HG02870 (cell line): Measurements from ENCODE around the gene ACHE.
A peak's percentile ranks its signal among the peaks of the same experiment; 100 is the strongest.

Experiments used
- ATAC-seq: cut with Tn5 transposase; IDR thresholded peaks from one replicate; pipeline ENCODE4 v1.9.1; 2021; ENCODE audit warnings: mild to moderate bottlenecking, moderate library complexity; ENCODE audit not compliant: unreplicated experiment

Gene ACHE

GRCh38 chr7:100885440-100886141 lies 10.1 kb downstream of the ACHE start:
- ATAC-seq = no peak

- ATAC-seq = no peak
Observed at GRCh38 chr7:100884736-100885439, 10.8 kb downstream of the ACHE start.

- no peak for ATAC-seq
Observed at GRCh38 chr7:100882785-100883526, 12.7 kb downstream of the ACHE start.

GRCh38 chr7:100882201-100882600 lies 13.5 kb downstream of the ACHE start:
- ATAC-seq = no peak

- ATAC-seq = no peak
Observed at GRCh38 chr7:100881136-100881535, 14.6 kb downstream of the ACHE start.

- no peak for ATAC-seq
Observed at GRCh38 chr7:100880645-100881044, 15.0 kb downstream of the ACHE start.

GRCh38 chr7:100879685-100880261 lies 15.9 kb downstream of the ACHE start:
- no peak for ATAC-seq

GRCh38 chr7:100878685-100879084 lies 17.0 kb downstream of the ACHE start:
- no peak for ATAC-seq

GRCh38 chr7:100878013-100878412 lies 17.7 kb downstream of the ACHE start:
- no peak for ATAC-seq

- peak; percentile 26 for ATAC-seq
Observed at GRCh38 chr7:100875356-100875751, 20.3 kb downstream of the ACHE start.

GRCh38 chr7:100874577-100875355 lies 20.9 kb downstream of the ACHE start, which contains the start of gene SRRT:
Gene SRRT (plus strand): TSS chr7:100875103. CDS start chr7:100875591, 488 bp downstream.
- peak; percentile 86 for ATAC-seq

GRCh38 chr7:100874300-100874576 lies 21.4 kb downstream of the ACHE start:
- no peak for ATAC-seq

GRCh38 chr7:100873599-100874299 lies 21.9 kb downstream of the ACHE start:
- no peak for ATAC-seq

GRCh38 chr7:100867776-100868485 lies 27.8 kb downstream of the ACHE start:
- peak; percentile 15 for ATAC-seq

GRCh38 chr7:100867040-100867775 lies 28.5 kb downstream of the ACHE start, which contains the start of gene TRIP6:
Gene TRIP6 (plus strand): TSS chr7:100867387. CDS start chr7:100867498, 111 bp downstream.
- ATAC-seq = peak; percentile 42

GRCh38 chr7:100866729-100867039 lies 29.0 kb downstream of the ACHE start:
- no peak for ATAC-seq

- ATAC-seq = no peak
Observed at GRCh38 chr7:100865938-100866728, 29.6 kb downstream of the ACHE start.

- ATAC-seq = no peak
Observed at GRCh38 chr7:100865372-100865911, 30.2 kb downstream of the ACHE start.
